Inflammatory macrophage treated with lipopolysaccharide for 4 hours (primary cell): ENCODE data around the gene FAM131C.
"Not testable (repeated sequence)": the region's sequence is repeated elsewhere in the genome, so short reads cannot be mapped to it uniquely, and the experiment has no call there.

Experiments
- DNase-seq: peaks from one replicate; pipeline ENCODE4 v3.0.0-alpha.2; 2020

Gene FAM131C

GRCh38 chr1:16029288-16029687 is 44.2 kb downstream of the FAM131C start:
- DNase-seq, result no peak

DNA sequence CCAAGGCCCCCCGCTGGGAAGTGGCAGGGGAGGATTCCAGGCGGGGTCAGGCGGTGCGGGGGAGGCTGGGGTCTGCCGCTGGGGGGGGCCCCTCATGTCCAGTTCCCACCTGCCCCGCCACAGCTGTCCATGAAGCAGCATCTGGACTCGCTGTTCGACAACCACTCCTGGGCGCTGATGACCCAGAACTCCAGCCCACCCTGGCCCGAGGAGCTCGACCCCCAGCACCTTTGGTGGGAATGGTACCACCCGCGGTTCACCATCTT is 44.5 kb downstream of the FAM131C start:
- DNase-seq, result not testable (repeated sequence)

GRCh38 chr1:16028237-16029002 is 45.0 kb downstream of the FAM131C start:
- DNase-seq, result no peak

DNA sequence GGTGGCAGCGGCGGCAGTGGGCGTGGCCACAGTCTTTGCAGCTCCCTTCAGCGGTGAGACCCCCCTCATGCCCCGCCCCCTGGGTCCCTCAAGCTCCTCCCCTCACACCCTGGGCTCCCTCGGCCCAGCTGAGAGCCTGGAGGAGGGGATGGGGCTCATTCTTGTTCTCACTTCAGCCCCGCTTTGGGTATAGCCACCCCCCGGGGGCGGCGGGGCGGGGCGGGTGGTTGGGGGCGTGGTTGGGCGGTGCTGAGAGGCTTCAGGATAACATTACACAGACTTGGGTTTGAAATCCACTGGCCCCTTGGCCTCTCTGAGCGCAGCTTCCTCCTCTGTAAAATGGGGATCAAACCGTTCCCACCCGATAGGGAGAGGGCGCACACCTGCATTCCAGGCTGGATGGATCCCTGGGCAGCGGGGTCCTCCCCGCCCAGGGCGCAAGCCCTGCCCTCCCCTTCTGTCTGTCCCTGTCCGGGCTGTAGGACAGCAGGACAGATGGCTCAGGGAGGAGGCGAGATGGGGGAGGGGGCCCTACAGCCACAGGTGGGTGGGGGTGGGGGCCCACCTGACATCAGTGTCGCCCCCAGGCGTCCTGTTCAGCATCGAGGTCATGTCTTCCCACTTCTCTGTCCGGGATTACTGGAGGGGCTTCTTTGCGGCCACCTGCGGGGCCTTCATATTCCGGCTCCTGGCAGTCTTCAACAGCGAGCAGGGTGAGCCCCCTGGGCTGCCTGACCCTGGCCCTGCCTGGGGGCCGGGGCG is 46.5 kb downstream of the FAM131C start:
- no peak for DNase-seq

GRCh38 chr1:16026302-16026701 is 47.1 kb downstream of the FAM131C start:
- DNase-seq, result not testable (repeated sequence)

- no peak for DNase-seq
These were observed 50.3 kb downstream of the FAM131C start for GRCh38 chr1:16023050-16023653.

GRCh38 chr1:16022393-16022792 is 51.1 kb downstream of the FAM131C start:
- DNase-seq, result no peak

DNA sequence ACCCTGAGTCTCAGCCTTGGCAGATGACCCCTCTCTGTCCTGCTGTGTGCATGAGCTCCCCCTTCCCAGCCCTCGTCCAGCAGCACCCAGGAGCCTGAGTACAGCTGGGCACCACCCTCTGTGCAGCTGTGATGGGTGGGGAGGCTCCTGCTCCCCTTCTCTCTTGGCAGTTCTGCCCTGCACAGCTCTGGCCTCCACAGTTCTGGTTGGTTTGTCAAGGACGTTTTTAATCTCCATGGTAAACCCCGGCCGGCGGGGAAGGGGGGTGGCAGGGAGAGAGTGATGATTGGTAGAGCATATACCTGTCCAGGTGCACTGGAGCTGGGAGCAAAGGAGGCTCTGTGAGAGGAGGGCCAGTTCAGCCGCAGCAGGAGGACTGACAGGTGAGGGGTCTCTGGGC is 51.8 kb downstream of the FAM131C start, which contains the start of gene CLCNKA:
TSS of gene CLCNKA (plus strand) at position 356 of the 400 bp plus-strand sequence. CDS start 584 bp downstream, outside the sequence.
- no peak for DNase-seq

DNA sequence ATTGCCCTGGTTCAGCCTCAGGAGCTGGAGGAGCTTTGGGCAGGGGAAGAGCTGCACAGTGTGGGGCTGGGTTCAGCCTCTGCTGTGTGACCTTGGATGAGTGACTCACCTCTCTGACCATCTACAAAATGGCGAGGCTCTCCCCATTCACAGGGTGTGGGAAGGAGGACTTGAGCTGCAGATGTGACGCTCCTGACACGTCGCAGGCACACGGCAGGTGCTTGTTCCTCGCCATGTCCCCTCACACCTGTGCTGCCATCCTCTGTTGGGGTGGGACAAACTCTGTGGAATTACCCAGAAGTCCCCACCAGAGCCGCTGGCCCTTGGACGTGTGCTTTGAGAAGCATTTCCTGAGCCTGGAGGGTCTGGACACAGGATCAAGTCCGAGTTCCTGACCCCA is 52.6 kb downstream of the FAM131C start:
- DNase-seq, result not testable (repeated sequence)

GRCh38 chr1:16020325-16020724 is 53.1 kb downstream of the FAM131C start:
- no peak for DNase-seq

DNA sequence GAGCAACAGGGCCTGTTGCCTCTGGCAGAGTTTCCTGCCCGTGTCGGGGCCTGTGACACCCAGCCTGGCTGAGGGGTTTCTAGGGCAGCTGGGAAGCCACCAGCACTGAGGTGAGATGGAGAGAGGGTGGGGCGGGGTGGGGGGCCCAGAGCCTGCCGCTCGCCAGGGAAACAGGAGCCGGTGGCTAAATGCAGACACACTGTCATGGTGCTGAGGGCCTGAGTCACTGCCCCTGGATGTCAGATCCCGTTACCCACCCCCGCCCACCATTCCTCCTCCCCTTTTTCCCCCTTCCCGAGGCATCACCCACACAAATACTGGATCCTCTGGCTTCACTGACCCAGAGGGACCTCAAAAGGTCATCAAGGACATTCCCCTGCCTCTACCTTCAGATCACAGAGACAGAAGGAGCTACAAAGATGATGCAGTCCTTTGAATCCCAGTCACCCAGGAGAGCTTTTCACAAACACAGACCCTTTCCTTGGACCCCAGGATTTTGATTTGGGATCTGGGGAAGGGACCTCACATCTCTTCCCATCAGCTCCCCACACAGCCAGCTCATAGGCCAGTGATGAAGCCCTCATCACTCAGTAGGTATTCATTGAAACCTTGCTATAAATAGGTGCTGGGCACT is 53.7 kb downstream of the FAM131C start:
- no peak for DNase-seq

GRCh38 chr1:16018749-16019643 is 54.5 kb downstream of the FAM131C start:
- no peak for DNase-seq

- DNase-seq, result no peak
These were observed 55.1 kb downstream of the FAM131C start for GRCh38 chr1:16018308-16018707.

DNA sequence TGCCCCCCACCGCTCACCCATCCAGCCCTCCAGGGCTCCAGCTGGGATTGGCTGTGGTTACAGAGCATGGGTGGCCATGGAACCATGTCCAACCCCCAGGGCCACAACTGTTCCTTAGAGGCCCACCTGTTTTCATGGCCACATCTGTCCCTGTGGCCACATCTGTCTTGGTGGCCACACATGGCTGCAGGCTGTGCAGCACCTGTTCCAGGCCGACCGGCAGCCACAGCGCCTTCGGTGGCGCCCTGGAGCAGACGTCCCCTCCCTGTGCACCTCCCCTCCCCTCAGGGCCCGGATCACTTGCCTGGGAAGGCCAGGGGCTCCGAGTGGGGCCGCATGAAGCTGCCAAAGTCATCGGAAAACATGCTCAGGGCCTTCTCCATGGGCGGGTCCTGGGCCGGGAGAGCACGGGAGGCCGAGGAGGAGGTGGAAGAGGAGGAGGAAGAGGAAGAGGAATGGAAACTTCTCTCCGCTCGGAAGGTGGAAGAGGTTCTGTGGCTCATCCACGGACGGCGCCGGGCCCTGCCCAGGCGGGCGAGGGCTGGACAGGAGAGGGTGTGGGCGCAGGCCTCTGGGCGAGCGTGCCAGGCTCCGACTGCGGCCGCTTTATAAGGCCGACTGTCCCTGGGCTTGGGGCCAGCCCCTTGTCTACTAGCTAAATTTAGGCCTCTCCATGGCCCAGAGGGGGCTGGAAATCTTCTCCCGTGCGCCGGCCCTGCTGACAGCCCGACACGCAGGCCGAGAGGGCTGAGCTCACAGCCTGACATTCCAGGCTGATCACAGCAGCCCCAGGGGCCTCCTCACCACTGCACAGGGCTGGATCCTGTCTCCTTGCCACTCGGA is 55.8 kb downstream of the FAM131C start, which contains the start of gene HSPB7:
TSS of gene HSPB7 (minus strand) at position 583 of the 843 bp plus-strand sequence. CDS start at position 503, 80 bp downstream.
- DNase-seq, result no peak

DNA sequence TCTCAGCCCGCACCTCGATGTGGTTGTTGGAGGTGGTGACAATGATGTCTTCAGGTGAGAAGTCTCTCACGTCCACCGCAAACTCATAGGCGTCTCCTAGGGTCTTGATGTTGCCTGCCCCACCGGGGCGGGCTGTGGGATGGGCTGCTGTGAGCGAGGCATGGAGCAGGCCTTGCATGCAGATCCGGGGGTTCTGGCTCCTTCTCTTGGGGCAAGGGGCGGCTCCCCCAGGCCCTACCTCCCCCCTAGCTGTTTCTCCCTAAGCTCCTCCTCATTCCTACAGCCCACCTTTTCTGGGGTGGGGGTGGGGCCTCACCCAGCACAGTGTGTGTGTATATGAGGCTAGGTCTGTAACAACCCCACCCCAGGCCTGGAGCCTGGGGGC is 56.4 kb downstream of the FAM131C start:
- no peak for DNase-seq

DNA sequence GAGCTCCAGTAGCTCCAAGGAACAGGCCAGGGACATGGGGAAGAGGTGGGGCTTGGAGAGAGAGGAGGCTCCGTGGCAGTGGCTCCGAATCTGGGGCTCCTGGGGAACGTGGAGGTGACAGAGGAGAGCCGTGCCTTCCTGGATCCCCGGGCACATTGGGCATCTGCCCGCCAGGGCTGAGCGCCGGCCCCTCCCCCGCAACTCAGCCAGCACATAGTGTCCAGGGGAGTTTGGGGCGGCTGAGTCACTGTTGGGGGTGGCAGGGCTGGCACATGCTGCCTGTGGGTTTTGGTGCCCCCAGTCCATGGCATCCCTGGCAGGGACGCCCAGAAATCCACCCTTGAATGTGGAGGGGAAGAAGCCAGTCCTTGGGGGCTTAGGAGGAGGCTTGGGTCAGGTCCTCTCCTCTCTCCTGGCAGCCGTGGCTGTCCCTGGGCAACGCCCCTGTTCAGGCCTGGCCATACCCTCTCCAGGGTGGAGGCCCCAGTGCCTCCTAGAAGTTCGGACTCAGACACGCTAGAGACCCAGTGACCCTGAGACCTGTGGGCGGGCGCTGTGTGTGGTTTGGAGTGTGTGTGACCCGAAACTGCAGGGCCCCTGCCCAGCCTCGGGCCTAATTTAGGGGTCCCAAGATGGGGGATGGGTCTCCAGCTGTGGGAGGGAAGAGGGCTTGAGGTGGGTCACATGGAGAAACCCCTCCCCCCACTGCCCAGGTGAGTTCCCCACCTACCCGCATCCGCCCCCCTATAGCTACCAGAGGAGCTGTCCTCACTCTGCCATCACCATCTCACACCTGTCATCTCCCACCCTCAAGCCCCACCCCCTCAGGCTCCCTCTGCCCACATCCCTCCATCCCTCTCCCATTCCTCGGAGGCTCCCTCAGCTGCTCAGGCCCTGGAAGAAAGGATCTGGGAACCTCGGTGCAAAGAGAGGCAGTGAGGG is 57.2 kb downstream of the FAM131C start:
- no peak for DNase-seq

GRCh38 chr1:16015491-16015890 is 58.0 kb downstream of the FAM131C start:
- DNase-seq, result no peak

GRCh38 chr1:16014509-16015482 is 58.7 kb downstream of the FAM131C start:
- no peak for DNase-seq

DNA sequence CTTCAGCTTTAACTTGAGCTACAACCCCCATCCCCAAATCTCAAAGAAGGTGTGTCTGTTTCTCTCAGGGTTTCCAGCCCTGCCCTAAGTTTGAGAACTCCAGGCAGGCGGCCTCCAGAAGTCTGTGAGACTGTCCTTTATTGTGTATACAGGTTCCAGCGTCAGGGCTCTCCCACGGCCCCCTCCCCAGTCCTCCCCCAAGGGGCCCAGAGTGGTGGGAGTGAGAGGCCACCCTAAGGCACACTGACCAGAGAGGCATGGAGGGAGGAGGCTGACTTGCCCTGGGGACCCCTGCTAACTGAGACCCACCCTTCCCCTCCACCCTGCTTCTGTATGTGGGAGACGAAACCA is 59.6 kb downstream of the FAM131C start:
- DNase-seq, result no peak
